HepG2 (cell line): Measurements from ENCODE around the gene UBXN2A. TPM values are rescaled to one million over a fixed set of nuclear protein-coding genes. Genes with fewer than 3 reads are reported as not detected.

ENCODE experiments used
- BRF2 ChIP-seq: sonication (generic); formaldehyde crosslinking; IDR thresholded peaks from 2 replicates; pipeline ENCODE4 v1.8.1; 2022; ENCODE audit warnings: mild to moderate bottlenecking, missing genetic modification reagents
- DMTF1 ChIP-seq: sonication (generic); formaldehyde crosslinking; IDR thresholded peaks from 2 replicates; pipeline ENCODE4 v1.4.0; 2020; ENCODE audit warnings: mild to moderate bottlenecking, missing genetic modification reagents
- HBP1 ChIP-seq: IDR thresholded peaks from 2 replicates; pipeline ENCODE4 v1.6.1; 2016; ENCODE audit warnings: low read depth, control low read depth
- HIC2 ChIP-seq: sonication (generic); formaldehyde crosslinking; IDR thresholded peaks from 2 replicates; pipeline ENCODE4 v1.9.0; 2022; ENCODE audit warnings: low read depth, missing genetic modification reagents
- JUNB ChIP-seq: sonication (generic); formaldehyde crosslinking; IDR thresholded peaks from 2 replicates; pipeline ENCODE4 v1.8.0; 2022; ENCODE audit warnings: missing genetic modification reagents, mild to moderate bottlenecking, borderline replicate concordance
- KDM4B ChIP-seq: sonication (generic); formaldehyde crosslinking; IDR thresholded peaks from 2 replicates; pipeline ENCODE4 v1.4.0; 2020; ENCODE audit warnings: missing genetic modification reagents
- KDM5B ChIP-seq: sonication (generic); formaldehyde crosslinking; IDR thresholded peaks from 2 replicates; pipeline ENCODE4 v1.4.0; 2020; ENCODE audit warnings: missing genetic modification reagents, mild to moderate bottlenecking, borderline replicate concordance
- KMT2A ChIP-seq: sonication (generic); formaldehyde crosslinking; IDR thresholded peaks from 2 replicates; pipeline ENCODE4 v1.4.0; 2020; ENCODE audit warnings: missing genetic modification reagents
- NBN ChIP-seq: fragments of 450-650 bp; conservative IDR thresholded peaks from 2 replicates; pipeline ENCODE4 v1.6.1; 2017
- NR3C1 ChIP-seq: sonication (generic); formaldehyde crosslinking; IDR thresholded peaks from 2 replicates; pipeline ENCODE4 v1.4.0; 2020; ENCODE audit warnings: missing genetic modification reagents
- RBM22 ChIP-seq: fragments of 200-400 bp; formaldehyde crosslinking; optimal IDR thresholded peaks from 2 replicates; pipeline ENCODE3; 2017; ENCODE audit warnings: mild to moderate bottlenecking, low read length, moderate library complexity
- RELA ChIP-seq: sonication (generic); formaldehyde crosslinking; IDR thresholded peaks from 2 replicates; pipeline ENCODE4 v1.4.0; 2020; ENCODE audit warnings: missing genetic modification reagents
- RFX1 ChIP-seq: fragments of 450-650 bp; IDR thresholded peaks from 2 replicates; pipeline ENCODE4 v1.6.1; 2017
- SMAD9 ChIP-seq: sonication (generic); formaldehyde crosslinking; IDR thresholded peaks from 2 replicates; pipeline ENCODE4 v1.5.1; 2020; ENCODE audit warnings: mild to moderate bottlenecking, missing genetic modification reagents
- SMYD3 ChIP-seq: sonication (generic); formaldehyde crosslinking; IDR thresholded peaks from 2 replicates; pipeline ENCODE4 v1.8.1; 2023; ENCODE audit warnings: mild to moderate bottlenecking, missing genetic modification reagents
- SRSF9 ChIP-seq: fragments of 200-400 bp; formaldehyde crosslinking; IDR thresholded peaks from 2 replicates; pipeline ENCODE4 v1.6.1; 2018; ENCODE audit warnings: borderline replicate concordance, mild to moderate bottlenecking, low read depth, low read length; ENCODE audit not compliant: insufficient read depth, poor library complexity, severe bottlenecking
- STAG1 ChIP-seq: sonication (generic); formaldehyde crosslinking; IDR thresholded peaks from 2 replicates; pipeline ENCODE4 v1.4.0; 2020; ENCODE audit warnings: missing genetic modification reagents
- YEATS2 ChIP-seq: sonication (generic); formaldehyde crosslinking; IDR thresholded peaks from 2 replicates; pipeline ENCODE4 v1.4.0; 2020; ENCODE audit warnings: missing genetic modification reagents, borderline replicate concordance
- ZFX ChIP-seq: sonication (generic); formaldehyde crosslinking; IDR thresholded peaks from 2 replicates; pipeline ENCODE4 v1.4.0; 2020; ENCODE audit warnings: mild to moderate bottlenecking, low read depth, missing genetic modification reagents, moderate library complexity
- ZNF230 ChIP-seq: sonication (generic); formaldehyde crosslinking; IDR thresholded peaks from 2 replicates; pipeline ENCODE4 v1.4.0; 2020; ENCODE audit warnings: mild to moderate bottlenecking, missing genetic modification reagents
- ZNF567 ChIP-seq: sonication (generic); formaldehyde crosslinking; IDR thresholded peaks from 2 replicates; pipeline ENCODE4 v1.8.1; 2023; ENCODE audit warnings: mild to moderate bottlenecking, missing genetic modification reagents, borderline replicate concordance
- ZNF580 ChIP-seq: IDR thresholded peaks from 2 replicates; pipeline ENCODE4 v1.6.1; 2016; ENCODE audit warnings: low read depth, borderline replicate concordance
- ZNF703 ChIP-seq: sonication (generic); formaldehyde crosslinking; IDR thresholded peaks from 2 replicates; pipeline ENCODE4 v1.5.1; 2020; ENCODE audit warnings: missing genetic modification reagents, mild to moderate bottlenecking, moderate library complexity, borderline replicate concordance
- ZNF720 ChIP-seq: sonication (generic); formaldehyde crosslinking; IDR thresholded peaks from 2 replicates; pipeline ENCODE4 v1.4.0; 2020; ENCODE audit warnings: missing genetic modification reagents
- polyA plus RNA-seq, 8 experiments: library from polyadenylated mRNA; depleted of rRNA in 3 of 8; stranded (reverse) in 7 of 8; unstranded in 1 of 8; fragments of >200 nt; fragmentation: Illumina TruSeq in 4 of 8; extraction: Trizol in 4 of 8; gene quantifications; 2 replicates each; pipeline versions ENCODE4 v1.2.1 to v1.2.3, GENCODE V29; 2011 to 2016; ENCODE audit warnings: low read depth in 4 of 8, missing spikeins in 1 of 8, mixed read lengths in 1 of 8; ENCODE audit not compliant: insufficient read depth in 1 of 8
- total RNA-seq, 5 experiments: library from RNA; depleted of rRNA; stranded (reverse); fragments of >200 nt; fragmentation: Illumina TruSeq; extraction: Trizol; gene quantifications; 2 replicates each; pipeline ENCODE4 v1.2.3, GENCODE V29; 2016; ENCODE audit warnings: low read depth in 1 of 5

UBXN2A gene
- total and polyA plus RNA-seq, 2 of the 13 experiments (the other 11 are each of a cell fraction or from before 2014, with no cell fraction given) = 8.3 to 20.9 TPM

GRCh38 chr2:23926750-23927571 is 13.3 kb upstream of the UBXN2A start, which contains the start of gene ATAD2B (continued):
- no peak for TF ChIP-seq ZNF720 (CRISPR knock-in tag)
- TF ChIP-seq SMYD3 = peak; percentile 96
- peak; percentile 95 for TF ChIP-seq KMT2A (CRISPR knock-in tag)
- no peak for TF ChIP-seq KDM4B (CRISPR knock-in tag)
- no peak for TF ChIP-seq NBN
- peak; percentile 95 for TF ChIP-seq ZNF567 (CRISPR knock-in tag)
- TF ChIP-seq RFX1 = no peak
- TF ChIP-seq BRF2 (CRISPR knock-in tag) = peak; percentile 96
- no peak for TF ChIP-seq ZNF230 (CRISPR knock-in tag)
- TF ChIP-seq SMAD9 (CRISPR knock-in tag) = peak; percentile 24; the same call in 1 of the 2 replicates
- TF ChIP-seq HIC2 (CRISPR knock-in tag) = peak; percentile 49; the same call in 1 of the 2 replicates
- no peak for TF ChIP-seq JUNB
- peak; percentile 97 for TF ChIP-seq RELA (CRISPR knock-in tag)
- TF ChIP-seq SRSF9 = no peak
- peak; percentile 86; the same call in 1 of the 2 replicates for TF ChIP-seq ZNF580 (CRISPR knock-in tag)
- peak; percentile 90 for TF ChIP-seq RBM22
- TF ChIP-seq ZFX (CRISPR knock-in tag) = peak; percentile 94
- TF ChIP-seq HBP1 (CRISPR knock-in tag) = peak; percentile 86
- TF ChIP-seq YEATS2 (CRISPR knock-in tag) = peak; percentile 78
- peak; percentile 94 for TF ChIP-seq KDM5B (CRISPR knock-in tag)
- no peak for TF ChIP-seq DMTF1 (CRISPR knock-in tag)
- TF ChIP-seq STAG1 (CRISPR knock-in tag) = peak; percentile 89
- peak; percentile 83; the same call in 1 of the 2 replicates for TF ChIP-seq ZNF703 (CRISPR knock-in tag)
- TF ChIP-seq NR3C1 = no peak
